SK-N-MC (cell line): ENCODE results near the gene PROSER2.

ENCODE experiments used
- EZH2 ChIP-seq: fragments of 200-600 bp; sonication (generic); IDR thresholded peaks from one replicate; pipeline ENCODE4 v1.6.1; 2017; ENCODE audit warnings: antibody characterized with exemption
- POLR2AphosphoS5 ChIP-seq: IDR thresholded peaks from 2 replicates; pipeline ENCODE4 v1.6.1; 2012; ENCODE audit warnings: mild to moderate bottlenecking, low read depth, low read length, borderline replicate concordance

- TF ChIP-seq EZH2 (no peak), POLR2AphosphoS5 (no peak)
These were observed 12.5 kb downstream of the PROSER2 start for GRCh38 chr10:11835704-11836103.
